Activated naive CD4-positive, alpha-beta T cell treated with anti-CD3 and anti-CD28 coated beads, Interleukin-2, amount 50 U/mL, for 24 hours (primary cell): Measurements from ENCODE around the gene NAA10.

Experiments
- H3K27ac Mint-ChIP-seq: one replicate; pipeline ENCODE4 v1.8.0; 2021; ENCODE audit warnings: mild to moderate bottlenecking, mixed read lengths
- H3K27me3 Mint-ChIP-seq: one replicate; pipeline ENCODE4 v1.8.0; 2021; ENCODE audit warnings: mixed read lengths
- H3K36me3 Mint-ChIP-seq: one replicate; pipeline ENCODE4 v1.8.0; 2021; ENCODE audit warnings: mixed read lengths
- H3K4me1 Mint-ChIP-seq: one replicate; pipeline ENCODE4 v1.8.0; 2021; ENCODE audit warnings: mixed read lengths
- H3K4me3 Mint-ChIP-seq: one replicate; pipeline ENCODE4 v1.8.0; 2021; ENCODE audit warnings: mild to moderate bottlenecking, mixed read lengths
- H3K9me3 Mint-ChIP-seq: one replicate; pipeline ENCODE4 v1.8.0; 2021; ENCODE audit warnings: mixed read lengths

The NAA10 gene

DNA sequence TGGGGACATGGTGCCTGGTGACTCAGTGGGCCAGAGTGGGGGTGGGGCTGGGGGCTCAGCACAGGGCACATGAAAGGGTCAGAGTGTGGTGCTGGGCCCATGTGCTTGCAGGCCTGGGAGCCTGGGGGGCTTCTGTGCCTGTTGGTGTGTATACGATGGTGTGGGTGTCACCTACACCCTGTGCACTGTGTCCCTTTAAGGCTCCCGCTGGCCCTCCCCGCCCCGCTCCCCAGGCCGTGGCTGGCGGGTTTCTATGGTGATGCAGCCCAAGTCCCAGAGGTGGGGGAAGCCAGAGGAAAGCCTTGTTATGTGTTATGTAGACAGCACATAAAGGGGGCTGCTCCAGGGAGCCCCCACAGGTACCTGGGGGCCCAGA lies 54.4 kb downstream of the NAA10 start:
- peaks cover 7% of the 10 kb centered on the region for H3K27me3 Mint-ChIP-seq

GRCh38 chrX:153879741-153880439 lies 54.9 kb downstream of the NAA10 start:
- H3K9me3 Mint-ChIP-seq, result no peaks in the 10 kb centered on the region
- H3K4me1 Mint-ChIP-seq, result peaks cover 20% of the 10 kb centered on the region
- no peak overlapping the region for H3K4me3 Mint-ChIP-seq
- no peak overlapping the region for H3K27ac Mint-ChIP-seq
- no peaks in the 10 kb centered on the region for H3K36me3 Mint-ChIP-seq
- H3K27me3 Mint-ChIP-seq, result peaks cover 6% of the 10 kb centered on the region

More for the DNA sequence above, 54.4 kb downstream of the NAA10 start:
- no peak overlapping the region for H3K4me3 Mint-ChIP-seq
- no peaks in the 10 kb centered on the region for H3K36me3 Mint-ChIP-seq
- peaks cover 20% of the 10 kb centered on the region for H3K4me1 Mint-ChIP-seq
- H3K27ac Mint-ChIP-seq, result no peak overlapping the region
- no peaks in the 10 kb centered on the region for H3K9me3 Mint-ChIP-seq
